GM12891 (cell line): ENCODE measurements around the gene EIF2A. TPM values are rescaled to one million over a fixed set of nuclear protein-coding genes. Genes with fewer than 3 reads are reported as not detected.
"Not testable (repeated sequence)": the region's sequence is repeated elsewhere in the genome, so short reads cannot be mapped to it uniquely, and the experiment has no call there.

Experiments used
- DNase-seq: peaks from one replicate; pipeline ENCODE4 v3.0.0; 2011; ENCODE audit warnings: low spot score; ENCODE audit not compliant: insufficient read length
- FAIRE-seq: peaks from 2 replicates; lab custom pipeline; 2011; peaks lifted over from hg19 to GRCh38; lab: Jason Lieb, UNC
- PAX5 ChIP-seq: IDR thresholded peaks from 2 replicates; pipeline ENCODE4 v1.6.1; 2011; ENCODE audit warnings: low read length, moderate library complexity, mild to moderate bottlenecking; ENCODE audit not compliant: insufficient read depth, severe bottlenecking
- POLR2A ChIP-seq: IDR thresholded peaks from 2 replicates; pipeline ENCODE4 v1.6.1; 2011; ENCODE audit warnings: low read depth, low read length, control low read depth
- POLR2AphosphoS5 ChIP-seq: IDR thresholded peaks from 2 replicates; pipeline ENCODE4 v1.6.1; 2011; ENCODE audit warnings: low read depth, low read length, control low read depth
- POU2F2 ChIP-seq: IDR thresholded peaks from 2 replicates; pipeline ENCODE4 v1.6.1; 2011; ENCODE audit warnings: low read depth, mild to moderate bottlenecking, control low read depth, low read length, moderate library complexity
- SPI1 ChIP-seq: IDR thresholded peaks from 2 replicates; pipeline ENCODE4 v1.6.1; 2011; ENCODE audit warnings: low read depth, low read length, control low read depth
- TAF1 ChIP-seq: IDR thresholded peaks from 2 replicates; pipeline ENCODE4 v1.6.1; 2011; ENCODE audit warnings: low read depth, low read length, control low read depth
- polyA plus RNA-seq: library from polyadenylated mRNA; unstranded; fragments of >200 nt; gene quantifications from one replicate; pipeline ENCODE4 v1.2.1, GENCODE V29; 2012; ENCODE audit warnings: low read depth, missing spikeins, inconsistent platforms; ENCODE audit not compliant: missing spikeins

EIF2A gene
- 103 TPM for polyA plus RNA-seq

DNA sequence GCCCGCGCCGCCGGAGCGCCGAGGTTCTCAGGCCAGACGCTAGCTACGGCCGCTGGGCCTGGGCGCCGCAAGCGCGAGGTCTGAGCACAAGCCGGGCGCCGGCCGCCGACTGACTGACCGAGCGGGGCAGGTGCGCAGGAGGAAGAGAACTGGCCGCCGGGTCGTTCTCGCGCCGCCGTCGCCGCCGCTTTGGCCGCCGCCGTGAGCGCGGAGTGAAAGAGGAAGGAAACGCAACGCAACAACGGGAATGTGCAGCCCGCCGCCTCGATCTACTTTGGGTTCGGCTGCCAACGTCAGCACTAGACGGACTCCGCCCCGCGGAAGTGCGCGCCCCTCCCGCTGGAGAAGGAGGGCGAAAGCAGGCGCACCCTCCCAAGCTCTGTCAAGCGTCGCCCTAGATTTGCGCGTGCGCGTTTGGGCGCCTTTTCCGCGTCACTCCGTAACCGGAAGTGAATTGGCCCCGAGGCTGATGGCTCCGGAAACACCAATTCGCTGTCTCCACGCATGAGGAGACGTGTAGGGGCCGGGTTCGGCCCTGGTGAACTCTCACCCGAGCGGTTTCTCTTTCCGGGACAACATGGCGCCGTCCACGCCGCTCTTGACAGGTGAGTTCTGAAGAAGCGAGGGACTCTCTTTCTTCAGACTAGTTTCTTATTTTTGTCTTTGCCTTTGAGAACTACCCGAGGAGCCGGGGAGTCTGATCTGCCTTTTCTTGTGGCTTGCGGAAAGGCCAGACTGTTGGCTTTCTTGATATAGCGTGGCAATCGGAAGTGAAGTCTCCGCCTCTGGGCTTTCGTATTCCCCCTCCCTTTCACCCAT lies at the start of gene EIF2A, which contains the start of gene SERP1:
Gene EIF2A (plus strand): TSS at position 562 of the 819 bp plus-strand sequence. CDS start 16 bp downstream, at position 578.
Gene SERP1 (minus strand): TSS at position 271 of the 819 bp plus-strand sequence. CDS start 361 bp downstream, outside the sequence.
- peak; percentile 72 for DNase-seq
- peak; percentile 19; the same call in 1 of the 2 replicates for TF ChIP-seq POU2F2
- peak; percentile 93 for TF ChIP-seq POLR2A
- peak; percentile 86 for TF ChIP-seq PAX5
- TF ChIP-seq POLR2AphosphoS5, result peak; percentile 95
- TF ChIP-seq TAF1, result peak; percentile 78
- TF ChIP-seq SPI1, result peak; percentile 50
- FAIRE-seq, result peak; percentile 99

DNA sequence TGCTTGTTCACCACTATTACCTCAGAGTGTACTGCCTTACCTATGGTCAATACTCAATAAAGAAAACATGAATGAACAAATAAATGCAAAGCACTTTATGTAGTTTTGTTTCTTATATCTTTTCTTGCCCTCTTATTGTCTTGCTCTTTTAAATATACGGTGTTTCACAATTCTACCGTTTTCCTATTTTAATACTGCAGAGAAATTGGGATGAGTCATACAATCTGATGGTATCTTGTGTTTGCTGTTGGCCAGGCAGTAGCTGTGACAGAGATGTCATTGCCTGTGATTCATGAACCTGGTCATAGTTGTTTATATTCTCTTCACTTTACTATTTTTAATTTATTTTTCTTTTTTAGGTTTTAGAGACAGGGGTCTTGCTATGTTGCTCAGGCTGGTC lies 48.6 kb upstream of the EIF2A start:
- FAIRE-seq (no peak), DNase-seq (no peak)
- no peak for TF ChIP-seq POLR2AphosphoS5
- TF ChIP-seq SPI1, result no peak
- TF ChIP-seq PAX5, result no peak
- no peak for TF ChIP-seq POU2F2
- TF ChIP-seq TAF1, result no peak
- TF ChIP-seq POLR2A, result no peak

DNA sequence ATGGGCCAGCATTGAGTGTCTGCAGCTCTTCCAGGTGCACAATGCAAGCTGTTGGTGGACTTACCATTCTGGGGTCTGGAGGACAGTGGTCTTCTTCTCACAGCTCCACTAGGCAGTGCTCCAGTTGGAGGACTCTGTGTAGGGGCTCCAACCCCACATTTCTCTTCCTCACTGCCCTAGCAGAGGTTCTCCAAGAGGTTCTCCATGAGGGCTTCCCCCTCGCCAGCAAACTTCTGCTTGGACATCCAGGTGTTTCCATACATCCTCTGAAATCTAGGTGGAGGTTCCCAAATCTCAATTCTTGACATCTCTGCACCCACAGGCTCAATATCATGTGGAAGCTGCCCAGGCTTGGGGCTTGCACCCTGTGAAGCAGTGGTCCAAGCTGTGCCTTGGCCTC lies 45.6 kb upstream of the EIF2A start:
- not testable (repeated sequence) for DNase-seq, FAIRE-seq

DNA sequence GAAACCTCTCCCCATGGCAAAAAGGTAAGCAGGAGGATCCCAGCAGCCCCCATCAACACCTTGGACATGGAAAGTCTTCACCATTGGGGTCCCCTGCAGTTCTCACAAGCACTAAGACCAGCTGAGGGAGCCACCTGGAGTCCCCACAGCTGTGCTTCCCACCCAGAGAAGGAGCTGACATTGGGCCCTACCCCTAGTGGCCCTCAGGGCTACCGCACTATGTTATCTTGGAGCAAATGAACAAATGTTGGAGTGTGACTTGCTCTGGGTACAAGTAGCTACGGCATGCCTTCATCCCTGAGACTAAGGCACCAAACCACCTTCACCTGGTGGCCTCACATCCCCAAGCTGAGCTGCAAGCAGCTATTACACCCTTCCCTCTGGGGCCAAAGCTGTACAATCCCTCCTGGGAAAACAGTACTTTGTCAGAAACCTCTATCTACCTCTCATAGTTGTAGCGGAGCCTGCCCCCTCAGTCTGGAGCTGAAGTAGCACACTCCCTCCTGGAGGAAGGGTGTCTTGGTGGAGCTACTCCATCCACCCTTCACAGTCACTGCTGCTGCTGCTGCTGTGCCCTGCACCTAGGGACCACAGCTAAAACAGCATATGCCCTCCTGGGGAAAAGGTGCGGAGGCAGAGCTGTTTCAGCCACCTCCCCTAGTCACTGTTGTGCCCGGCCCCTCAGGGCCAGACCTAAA lies 43.0 kb upstream of the EIF2A start:
- no peak for DNase-seq
- no peak for FAIRE-seq

DNA sequence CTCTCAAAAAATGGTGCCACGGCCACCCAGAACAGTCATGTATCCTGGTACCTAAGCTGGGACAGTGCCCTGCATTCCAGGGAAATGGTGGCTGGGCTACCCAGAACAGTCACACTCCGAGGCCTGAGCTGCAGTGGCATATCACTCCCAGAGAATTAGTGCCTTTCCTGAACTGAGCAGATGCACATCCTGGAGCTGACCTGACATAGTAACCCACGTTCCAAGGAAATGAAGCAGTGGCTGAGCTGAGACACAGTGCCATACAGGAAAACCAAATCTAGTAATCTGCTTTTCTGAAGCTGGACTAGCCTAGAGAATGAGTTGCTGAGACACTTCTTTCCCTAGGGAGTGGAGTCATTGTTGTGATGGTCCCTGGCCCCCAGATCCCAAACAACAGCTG lies 42.1 kb upstream of the EIF2A start:
- no peak for TF ChIP-seq PAX5
- no peak for TF ChIP-seq POLR2AphosphoS5
- TF ChIP-seq TAF1, result no peak
- TF ChIP-seq SPI1, result no peak
- TF ChIP-seq POLR2A, result no peak
- TF ChIP-seq POU2F2, result no peak
- FAIRE-seq (no peak), DNase-seq (no peak)

More for the DNA sequence above, 43.0 kb upstream of the EIF2A start:
- TF ChIP-seq SPI1 (no peak), POLR2A (no peak), PAX5 (no peak), TAF1 (no peak), POLR2AphosphoS5 (no peak), POU2F2 (no peak)

DNA sequence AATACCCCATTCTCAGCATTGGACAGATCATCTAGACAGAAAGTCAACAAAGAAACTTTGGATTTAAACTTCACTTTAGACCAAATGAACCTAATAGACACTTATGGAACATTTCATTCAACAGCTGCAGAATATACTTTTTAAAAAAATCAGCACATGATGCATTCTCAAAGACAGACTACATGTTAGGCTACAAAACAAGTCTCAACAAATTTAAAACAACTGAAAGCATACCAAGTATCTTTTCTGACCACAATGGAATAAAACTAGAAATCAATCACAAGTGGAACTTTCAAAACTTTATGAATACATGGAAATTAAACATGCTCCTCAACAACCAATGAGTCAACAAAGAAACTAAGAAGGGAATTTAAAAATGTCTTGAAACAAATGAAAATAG lies 38.2 kb upstream of the EIF2A start:
- DNase-seq, result no peak
- no peak for TF ChIP-seq POU2F2
- TF ChIP-seq PAX5, result no peak
- no peak for TF ChIP-seq TAF1
- TF ChIP-seq SPI1, result no peak
- no peak for TF ChIP-seq POLR2A
- no peak for TF ChIP-seq POLR2AphosphoS5
- FAIRE-seq, result no peak

DNA sequence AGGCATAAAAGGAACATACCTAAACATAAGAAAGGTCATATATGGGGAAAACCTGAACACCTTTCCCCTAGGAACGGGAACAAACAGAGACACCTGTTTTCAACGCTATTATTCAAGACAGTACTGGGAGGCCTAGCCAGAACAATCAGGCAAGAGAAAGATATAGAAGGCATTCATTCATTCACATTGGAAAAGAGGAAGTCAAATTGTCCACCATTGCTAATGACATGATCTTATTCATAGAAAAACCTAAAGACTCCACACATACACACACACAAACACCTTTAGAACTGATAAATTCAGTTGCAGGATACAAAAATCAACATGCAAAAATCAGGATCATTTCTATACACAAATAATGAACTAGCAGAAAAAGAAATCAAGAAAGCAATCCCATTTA lies 36.8 kb upstream of the EIF2A start:
- TF ChIP-seq SPI1 (peak; percentile 36), POLR2AphosphoS5 (no peak), PAX5 (no peak), POU2F2 (no peak), POLR2A (no peak), TAF1 (no peak)
- FAIRE-seq (no peak), DNase-seq (no peak)

DNA sequence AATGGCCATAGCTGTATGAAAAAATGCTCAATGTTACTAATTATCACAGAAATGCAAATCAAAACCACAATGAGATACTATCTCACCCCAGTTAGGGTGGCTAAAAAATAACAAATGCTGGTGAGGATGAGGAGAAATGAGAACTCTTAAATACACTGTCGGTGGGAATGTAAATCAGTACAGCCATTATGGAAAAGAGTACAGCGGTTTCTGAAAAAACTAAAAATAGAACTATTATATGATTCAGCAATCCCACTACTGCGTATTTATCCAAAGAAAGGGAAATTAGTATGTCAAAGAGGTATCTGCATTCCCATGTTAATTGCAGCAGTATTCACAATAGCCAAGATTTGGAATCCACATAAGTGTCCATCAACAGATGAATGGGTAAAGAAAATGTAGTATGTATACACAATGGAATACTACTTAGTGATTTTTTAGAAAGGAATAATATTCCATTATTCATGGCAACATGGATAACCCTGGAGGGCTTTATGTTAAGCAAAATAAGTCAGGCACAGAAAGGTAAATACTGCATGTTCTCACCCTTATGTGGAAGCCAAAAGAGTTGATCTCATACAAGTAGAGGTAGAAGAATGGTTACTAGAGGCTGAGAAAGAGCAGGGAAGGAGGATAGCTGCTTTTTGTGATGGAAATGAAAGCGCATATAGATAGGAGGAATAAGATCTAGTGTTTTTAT lies 35.3 kb upstream of the EIF2A start:
- no peak for TF ChIP-seq PAX5
- no peak for TF ChIP-seq TAF1
- no peak for TF ChIP-seq SPI1
- no peak for TF ChIP-seq POU2F2
- no peak for TF ChIP-seq POLR2AphosphoS5
- TF ChIP-seq POLR2A, result no peak
- FAIRE-seq (no peak), DNase-seq (no peak)

DNA sequence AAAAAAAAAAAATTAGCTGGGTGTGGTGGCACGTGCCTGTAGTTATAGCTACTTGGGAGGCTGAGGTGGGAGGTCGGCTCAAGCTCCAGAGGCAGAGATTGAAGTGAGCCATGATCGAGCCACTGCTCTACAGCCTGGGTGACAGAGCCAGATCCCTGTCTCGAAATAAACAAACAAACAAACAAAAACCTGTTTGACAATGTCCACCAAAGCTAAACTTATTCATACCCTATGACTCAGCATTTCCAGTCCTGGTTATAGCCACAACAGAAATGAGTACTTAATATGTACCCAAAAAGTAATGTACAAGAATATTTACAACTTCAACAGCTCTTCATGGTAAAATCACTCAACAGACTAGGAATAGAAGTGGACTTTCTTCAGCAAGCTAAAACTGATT lies 31.4 kb upstream of the EIF2A start:
- no peak for FAIRE-seq
- DNase-seq, result no peak
- TF ChIP-seq POLR2AphosphoS5, result no peak
- no peak for TF ChIP-seq POU2F2
- TF ChIP-seq POLR2A, result no peak
- no peak for TF ChIP-seq TAF1
- TF ChIP-seq PAX5, result no peak
- TF ChIP-seq SPI1, result no peak
